GM19452 (cell line): ENCODE measurements around the gene TFAP2C.
"Not testable (repeated sequence)": the region's sequence is repeated elsewhere in the genome, so short reads cannot be mapped to it uniquely, and the experiment has no call there.

Experiments used
- ATAC-seq: cut with Tn5 transposase; IDR thresholded peaks from one replicate; pipeline ENCODE4 v1.9.1; 2021; ENCODE audit not compliant: unreplicated experiment

The TFAP2C gene

DNA sequence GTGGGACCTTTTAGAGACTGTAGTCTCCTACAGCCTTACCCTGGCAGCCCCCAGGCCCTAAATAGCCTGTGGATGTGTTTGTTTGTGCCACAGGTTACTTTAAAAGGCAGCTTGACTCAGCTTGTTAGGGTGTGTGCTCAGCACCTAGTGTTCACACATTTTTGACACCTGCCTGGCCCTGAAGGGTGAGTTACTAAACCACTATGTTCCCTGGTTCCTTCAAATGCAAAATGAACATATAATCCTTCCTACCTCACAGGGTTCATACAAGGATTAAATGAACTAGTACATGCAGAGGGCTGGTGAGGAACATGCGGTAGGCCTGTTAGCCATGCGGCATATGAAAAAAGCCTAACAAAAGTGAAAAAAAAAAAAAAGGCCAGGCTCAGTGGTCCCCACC lies 14.9 kb upstream of the TFAP2C start:
- no peak for ATAC-seq

DNA sequence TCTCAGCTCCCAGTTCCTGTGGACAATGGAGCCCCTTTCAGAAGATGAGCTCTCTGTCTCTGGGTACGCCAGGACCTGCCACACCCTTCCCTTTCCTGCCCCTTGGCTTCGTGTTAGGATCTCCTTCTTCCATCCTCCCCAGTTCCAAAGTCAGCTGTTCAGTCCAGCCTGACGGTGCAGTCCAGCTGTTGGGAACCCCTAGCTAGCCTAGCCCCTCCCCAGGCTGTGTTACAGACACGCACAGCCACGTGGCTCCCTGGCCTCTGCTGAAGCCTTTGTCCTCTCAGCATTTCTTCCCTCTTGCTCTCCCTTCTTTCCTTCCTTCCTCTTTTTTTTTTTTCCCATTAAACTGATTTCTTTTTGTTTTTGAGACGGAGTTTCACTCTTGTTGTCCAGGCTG lies 12.4 kb upstream of the TFAP2C start:
- ATAC-seq, result no peak

DNA sequence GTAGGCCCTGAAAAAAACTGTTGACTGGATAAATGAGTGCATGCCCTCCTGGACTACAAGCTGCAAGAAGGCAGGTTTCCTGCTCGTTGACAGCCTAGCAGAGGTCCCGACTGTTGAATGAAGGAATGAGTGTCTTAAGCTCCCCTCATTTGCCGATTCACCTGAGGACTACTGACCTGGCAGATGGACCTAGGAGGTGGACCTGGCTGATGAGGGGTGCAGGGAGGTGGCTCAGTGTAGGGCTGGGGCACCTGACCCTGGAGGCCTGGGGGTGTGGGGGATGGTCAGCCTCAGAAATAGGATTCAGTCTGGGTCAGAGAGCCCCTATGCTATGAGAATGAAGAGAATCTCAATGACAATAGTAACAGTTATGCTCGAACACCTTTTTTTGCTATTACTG lies 11.6 kb upstream of the TFAP2C start:
- ATAC-seq, result no peak

DNA sequence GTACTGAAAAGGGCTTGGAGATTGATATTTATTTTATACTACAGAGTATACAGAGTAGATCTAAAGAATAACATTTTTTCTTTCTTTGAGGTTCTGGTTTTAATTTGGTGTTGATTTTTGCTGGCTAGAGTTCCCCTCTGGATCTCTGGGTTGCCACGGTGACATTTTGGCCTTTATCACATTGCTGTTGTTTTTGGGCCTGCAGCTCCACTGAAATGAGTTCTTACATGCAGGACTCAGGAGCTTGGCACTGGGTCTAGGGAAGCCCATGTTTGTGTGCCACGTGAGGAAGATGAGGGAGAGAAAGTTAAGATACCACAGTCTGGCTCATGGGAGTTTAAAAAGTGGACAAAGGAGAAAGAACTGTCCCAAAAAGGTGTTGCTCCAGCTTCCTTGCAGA lies 7.4 kb upstream of the TFAP2C start:
- ATAC-seq, result no peak

DNA sequence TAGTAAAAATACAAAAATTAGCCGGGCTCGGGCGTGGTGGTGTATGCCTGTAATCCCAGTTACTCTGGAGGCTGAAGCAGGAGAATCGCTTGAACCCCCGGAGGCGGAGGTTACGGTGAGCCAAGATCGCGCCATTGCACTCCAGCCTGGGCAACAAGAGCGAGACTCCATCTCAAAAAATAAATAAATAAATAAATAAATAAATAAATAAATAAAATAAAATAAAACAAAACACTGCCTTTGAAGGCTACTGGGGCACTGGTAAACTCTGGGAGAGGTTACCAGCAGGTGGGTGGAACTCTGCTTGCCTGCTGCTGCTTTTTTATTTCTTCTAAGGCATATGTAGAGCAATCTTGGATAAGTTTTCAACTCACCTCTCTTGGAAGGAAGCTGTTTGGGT lies 5.2 kb upstream of the TFAP2C start:
- ATAC-seq, result not testable (repeated sequence)

DNA sequence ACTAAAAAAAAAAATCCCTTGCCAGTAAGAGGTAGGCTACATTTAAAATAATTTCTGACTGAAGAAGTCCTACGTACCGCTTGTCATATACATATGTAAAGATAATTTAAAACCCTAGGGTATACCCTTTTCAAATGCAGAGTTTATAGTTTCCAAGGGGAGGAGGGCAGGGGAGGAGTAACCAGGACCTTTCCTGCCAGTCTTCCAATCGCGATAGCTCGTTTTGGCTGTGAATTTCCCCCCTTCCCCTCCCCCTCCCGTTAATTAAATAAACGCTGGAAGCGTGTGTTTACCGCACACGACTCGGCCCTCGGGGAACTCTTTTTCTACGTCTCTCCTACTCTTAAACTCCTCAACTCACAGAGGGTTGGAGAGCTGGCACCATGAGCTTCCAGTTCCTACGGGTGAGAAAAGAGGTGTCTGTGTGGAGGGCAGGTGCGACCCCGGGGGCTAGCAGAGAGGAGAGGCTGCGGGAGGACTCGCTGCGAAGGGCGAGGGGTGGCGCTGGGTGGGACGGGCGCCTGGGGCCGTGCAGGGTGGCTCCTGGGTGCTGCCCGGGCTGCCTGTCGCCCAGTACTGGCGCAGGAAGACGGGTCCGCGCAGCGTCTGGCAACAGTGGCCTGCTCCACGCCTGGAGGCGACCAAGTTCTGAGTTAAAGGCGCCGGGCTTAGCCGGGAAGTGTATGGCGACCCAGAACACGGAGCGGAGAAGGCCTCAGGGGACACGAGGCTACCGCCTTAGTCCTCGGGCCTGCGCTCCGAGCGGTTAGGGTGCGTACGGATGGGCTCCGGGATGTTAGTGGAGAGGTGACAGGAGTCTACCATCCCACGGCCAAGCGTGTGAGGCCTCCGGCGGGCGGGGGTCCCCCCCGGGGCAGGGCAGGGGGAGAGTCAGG lies 4.1 kb upstream of the TFAP2C start:
- ATAC-seq, result no peak

DNA sequence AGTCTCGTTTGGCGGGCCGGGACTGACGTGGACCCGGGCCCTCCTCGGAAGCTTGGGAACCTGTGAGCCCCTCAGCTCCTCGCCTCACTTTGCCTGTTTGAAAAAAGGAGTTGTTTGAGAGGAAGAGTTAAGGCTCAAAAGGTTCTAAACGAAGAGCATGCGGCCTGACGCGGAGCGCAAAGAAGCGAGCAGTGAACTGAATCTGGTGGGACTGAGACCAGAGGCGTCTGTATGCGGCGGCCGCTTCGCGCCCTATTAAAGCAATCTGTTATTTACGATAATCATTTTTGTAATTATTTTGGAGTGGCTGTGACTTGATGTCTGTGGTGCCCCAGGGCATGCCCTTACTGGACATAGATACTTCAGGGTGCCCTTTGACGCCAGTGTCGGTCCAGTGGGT lies 3.3 kb upstream of the TFAP2C start:
- ATAC-seq, result no peak

DNA sequence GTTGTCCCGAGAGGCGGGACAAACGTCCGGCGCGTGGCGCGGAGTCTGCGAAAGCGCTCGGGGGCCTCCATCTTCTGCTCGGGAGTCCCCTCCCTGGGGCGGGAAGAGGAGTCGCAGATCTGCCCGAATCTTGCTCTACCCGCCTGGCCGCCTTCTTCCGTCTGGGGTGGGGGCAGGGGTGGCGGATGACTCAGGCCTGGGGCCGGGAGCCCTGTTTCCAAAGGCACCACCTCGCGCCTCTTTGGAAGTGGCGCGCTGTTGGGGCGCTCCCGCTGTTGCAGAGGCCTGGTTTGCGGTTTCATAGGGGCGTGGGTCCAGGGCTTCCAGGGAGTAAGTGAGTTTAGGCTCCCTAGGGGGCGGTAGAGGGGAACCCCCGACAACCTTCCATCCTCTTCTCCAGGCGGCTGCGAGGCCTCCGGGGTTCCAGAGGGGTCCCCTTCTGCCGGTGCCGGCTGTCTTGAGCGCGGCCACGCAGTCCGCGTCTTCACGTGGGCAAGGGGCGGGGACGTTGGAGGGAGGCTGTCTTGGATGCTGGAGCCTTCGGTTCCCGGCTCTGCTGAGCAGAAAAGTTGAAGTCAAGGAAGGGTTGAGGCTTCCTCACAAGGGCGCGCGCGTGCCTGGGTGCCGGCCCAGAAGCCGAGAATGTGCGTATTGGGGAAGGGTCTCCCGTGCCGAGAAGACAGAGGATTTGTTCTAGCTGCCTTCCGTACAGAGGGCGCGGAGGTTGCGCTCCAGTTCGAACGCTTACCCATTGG lies 2.6 kb upstream of the TFAP2C start:
- no peak for ATAC-seq

DNA sequence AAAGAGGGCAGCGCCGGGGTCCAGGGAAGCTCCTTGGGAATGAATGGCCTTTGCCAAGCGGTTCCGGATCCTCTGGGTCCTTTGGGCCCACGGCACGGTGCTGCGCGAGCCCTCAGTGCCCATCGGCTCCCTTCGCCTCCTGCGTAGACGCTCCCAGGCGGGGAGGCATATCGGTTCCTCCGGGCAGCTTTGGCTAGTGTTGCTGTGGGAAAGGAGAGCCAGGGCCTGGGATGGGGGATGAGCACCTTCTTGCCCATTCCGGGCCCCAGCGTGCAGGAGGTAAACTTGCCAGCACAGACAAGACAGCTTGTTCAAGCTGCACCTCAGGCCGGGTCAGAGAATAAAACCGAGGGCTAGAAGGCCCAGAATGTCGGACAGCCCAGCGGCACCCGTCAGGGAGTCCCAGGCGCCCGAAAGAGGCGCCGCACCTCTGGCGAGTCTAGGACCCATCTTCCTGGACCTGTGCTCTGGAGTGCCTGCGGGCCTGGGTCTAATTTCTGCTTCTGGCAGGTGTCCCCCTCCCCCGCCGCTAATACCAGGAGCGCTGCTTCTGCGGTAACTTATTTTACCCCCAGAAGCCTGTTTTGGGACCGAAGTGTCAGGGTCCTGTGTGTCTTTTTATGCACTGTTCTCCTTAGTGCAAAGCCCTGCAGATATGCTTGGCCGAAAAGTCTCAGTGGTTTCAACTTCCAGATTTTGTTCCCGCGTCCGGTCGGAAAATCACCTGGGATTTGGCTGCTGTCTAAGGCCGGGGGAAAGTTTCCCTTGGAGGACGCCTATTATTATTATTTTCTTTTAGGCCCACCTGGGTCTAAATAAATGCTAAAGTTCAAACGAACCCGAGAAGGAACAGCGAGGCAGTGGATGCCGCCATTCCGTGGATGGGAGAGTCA lies 1.7 kb upstream of the TFAP2C start:
- no peak for ATAC-seq

DNA sequence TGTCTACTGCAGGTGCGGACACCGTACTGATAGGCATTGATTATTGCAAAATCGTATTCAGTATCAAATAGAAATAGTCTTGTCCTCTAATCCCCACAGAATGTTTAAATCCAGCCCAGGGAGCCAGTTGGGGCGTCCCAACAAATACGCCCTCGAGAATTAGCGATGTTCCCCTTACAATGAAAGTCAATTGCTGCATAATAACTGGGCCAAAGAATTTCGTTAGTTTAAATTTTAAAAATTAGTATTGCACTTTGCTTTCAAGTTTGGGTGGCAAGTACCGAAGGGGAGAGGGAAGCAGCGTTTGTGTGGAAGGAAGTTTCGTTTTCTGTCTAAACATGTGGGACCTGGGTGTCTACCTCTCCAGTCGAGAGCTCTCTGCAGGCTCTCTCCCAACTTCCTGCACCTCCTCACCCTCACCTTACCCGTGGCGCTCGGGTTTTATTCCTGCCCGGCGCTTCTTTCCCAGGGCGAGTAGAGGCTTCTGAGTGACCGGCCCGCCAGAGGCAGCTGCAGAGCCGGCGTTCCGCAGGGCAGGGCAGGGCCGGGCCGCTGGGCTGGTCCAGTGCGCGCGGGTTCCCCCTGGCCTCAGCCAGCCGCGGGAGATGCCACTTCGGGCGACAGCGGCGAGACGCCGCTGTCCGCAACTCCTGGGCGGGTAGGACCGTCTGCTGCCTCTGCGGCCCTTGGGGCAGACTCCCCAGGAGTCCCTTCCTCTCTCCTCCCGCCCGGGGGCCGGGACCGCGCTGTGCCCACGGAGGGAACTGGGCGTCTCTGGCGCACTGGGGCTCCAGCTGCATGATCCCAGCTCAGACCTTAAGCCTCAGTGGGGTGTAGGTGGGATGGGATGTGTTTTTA lies 862 bp upstream of the TFAP2C start:
- no peak for ATAC-seq

DNA sequence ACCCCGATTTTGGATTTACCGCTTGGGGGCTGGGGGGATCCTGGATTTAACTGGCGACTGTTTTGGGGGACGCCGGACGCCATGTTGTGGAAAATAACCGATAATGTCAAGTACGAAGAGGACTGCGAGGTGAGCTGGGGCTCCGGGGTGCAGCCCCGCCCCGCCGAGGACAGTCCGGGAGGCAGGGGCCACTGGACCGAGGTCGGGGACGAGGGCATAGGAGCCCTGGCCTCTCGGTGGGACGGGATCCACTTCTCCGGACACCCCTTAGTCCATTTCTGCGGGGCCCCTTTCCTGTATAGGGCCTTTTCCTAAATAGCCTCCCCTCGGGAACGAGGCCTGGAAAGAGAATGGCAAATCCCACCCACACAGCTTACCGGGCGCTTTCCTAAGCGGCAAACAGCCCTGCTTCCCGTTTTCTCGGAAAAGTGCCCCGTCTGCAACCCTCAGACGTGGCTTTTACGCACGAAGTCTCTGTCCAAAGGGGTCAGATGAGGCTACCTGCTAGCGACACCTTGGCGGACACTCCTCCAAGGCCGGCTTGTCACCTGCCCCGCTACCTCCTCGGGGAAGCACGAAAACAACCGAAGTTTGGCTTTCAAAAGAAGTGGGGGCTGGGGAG lies 469 bp downstream of the TFAP2C start:
- ATAC-seq, result no peak

DNA sequence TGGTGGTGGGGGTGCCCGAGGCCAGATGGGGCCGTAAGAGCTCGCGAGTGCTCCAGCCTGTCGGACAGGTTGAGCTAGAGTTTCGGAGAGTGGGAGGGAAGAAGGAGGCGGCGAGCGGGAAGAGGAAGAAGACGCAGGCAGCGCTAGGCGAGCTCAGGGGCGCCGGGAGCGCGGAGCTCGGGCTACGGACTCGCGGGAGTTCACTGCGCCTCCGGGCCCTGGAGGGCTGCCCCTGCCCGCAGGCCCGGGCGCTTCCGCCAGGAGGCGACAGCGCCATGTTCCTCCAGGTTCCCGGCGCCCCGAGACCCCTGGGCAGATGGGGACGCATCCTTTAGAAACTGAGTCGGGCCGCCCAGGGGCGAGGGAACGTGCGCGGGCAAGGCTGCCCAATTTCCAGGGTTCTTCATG lies 984 bp downstream of the TFAP2C start:
- no peak for ATAC-seq

DNA sequence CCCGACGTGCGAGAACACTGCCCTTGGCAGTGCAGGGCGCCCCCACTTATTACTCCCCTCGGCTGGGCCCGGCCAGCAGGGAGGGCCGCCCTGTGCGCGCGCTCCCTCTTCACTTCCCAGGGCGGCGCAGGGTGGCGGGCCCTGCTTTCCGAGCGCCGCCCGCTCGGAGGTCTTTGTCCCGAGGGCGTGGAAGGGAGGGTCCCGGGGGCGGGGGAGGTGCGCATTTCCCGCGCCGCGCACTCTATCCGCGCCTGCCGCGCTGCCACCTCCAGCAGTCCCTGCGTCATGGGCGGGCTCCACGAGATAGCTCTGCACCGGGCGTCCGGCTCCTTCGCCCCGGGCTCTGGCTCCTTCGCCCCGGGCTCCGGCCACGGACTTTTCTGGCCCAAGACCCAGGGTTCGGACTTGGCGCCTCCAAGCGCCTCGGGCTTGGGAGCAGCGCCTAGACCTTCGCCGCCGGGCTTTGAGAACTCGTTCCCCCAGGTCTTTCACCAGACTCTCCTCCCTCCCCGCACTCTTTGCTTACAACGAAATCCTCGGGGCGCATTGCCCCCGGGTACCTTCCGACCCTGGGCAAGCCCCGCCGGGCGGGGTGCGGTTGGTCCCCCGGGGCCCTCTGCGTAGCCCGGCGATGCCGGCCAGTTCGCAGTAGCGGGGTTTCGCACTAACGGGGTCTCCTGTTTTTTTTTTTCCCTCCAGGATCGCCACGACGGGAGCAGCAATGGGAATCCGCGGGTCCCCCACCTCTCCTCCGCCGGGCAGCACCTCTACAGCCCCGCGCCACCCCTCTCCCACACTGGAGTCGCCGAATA lies 1.6 kb downstream of the TFAP2C start:
- no peak for ATAC-seq

DNA sequence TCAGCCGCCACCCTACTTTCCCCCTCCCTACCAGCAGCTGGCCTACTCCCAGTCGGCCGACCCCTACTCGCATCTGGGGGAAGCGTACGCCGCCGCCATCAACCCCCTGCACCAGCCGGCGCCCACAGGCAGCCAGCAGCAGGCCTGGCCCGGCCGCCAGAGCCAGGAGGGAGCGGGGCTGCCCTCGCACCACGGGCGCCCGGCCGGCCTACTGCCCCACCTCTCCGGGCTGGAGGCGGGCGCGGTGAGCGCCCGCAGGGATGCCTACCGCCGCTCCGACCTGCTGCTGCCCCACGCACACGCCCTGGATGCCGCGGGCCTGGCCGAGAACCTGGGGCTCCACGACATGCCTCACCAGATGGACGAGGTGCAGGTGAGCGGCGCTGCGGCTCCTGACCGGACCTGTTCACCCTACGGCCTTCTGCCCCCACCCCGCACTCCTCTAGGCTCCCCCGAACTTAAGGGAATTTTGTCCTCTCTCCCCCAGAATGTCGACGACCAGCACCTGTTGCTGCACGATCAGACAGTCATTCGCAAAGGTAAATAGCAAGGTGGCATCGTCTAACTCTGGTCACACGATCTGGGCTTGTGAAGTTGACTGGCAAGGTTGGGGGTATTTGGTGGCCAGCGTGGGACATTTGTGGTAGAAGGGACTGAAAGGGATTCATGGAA lies 2.3 kb downstream of the TFAP2C start:
- ATAC-seq, result no peak

DNA sequence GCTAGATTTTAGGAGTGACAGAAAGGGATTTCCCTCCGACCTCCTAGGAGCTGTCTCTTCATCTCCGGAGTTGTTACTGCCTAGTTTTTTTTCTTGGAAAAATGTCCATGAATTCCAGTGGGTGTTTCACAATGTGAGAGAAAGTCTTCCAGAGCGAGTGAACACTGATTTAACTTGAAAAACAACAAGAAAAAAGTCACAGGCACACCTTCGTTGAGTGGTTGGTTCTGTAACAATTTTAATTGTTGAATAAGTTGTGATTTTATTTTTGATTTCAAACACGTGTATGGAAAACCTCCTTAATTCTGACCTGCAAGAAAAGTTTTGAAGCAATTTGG lies 2.9 kb downstream of the TFAP2C start:
- ATAC-seq, result no peak

DNA sequence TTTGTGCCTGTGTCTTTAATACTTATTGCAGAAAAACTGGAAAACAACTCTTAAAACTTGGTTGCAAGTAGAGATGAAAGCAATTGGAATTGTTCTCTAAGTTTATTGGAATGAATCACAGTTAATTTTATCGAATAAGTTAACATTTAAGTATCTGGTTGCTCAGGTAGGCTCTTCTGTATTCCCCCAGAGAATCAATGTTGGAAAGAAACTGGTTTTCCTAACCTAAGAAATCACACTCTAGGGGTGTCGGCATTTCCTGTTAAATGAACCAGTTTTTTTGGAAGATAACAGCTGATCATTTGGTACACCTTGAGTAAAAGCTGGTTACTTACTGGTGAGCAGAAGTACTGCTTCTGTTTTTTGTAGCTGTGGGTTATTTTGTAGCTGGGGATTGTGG lies 5.2 kb downstream of the TFAP2C start:
- no peak for ATAC-seq

DNA sequence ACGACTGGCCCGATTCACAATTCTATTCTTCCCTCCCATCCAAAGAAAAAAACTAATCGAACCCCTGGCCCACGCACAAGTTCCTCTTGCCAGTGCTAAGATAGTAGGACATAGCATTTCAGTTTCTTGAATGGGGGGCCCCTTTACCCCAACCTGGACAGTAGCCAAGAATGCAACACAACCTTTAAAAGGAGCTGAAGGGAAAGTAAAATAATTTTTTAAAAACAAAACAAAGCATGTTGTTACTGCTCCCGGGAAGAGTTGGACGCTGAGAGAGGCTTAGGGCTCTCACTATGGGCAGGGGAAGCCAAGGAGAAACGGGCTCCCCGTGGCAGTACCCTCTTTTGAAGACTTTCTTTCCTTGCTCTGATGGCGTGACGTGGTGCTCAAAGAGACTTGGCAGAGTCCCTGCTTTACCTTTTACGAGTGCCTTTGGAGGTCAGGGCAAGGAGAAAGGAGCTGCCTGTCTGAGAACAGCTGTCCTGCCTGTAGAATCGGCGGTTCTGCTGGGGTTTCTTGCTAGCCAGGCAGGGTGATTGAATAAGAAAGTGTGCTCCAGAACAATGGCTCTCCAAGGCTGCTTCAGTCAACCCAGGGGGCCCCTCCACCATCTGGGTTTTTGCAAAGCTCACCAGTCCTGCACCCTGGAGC lies 5.8 kb downstream of the TFAP2C start:
- ATAC-seq, result no peak

DNA sequence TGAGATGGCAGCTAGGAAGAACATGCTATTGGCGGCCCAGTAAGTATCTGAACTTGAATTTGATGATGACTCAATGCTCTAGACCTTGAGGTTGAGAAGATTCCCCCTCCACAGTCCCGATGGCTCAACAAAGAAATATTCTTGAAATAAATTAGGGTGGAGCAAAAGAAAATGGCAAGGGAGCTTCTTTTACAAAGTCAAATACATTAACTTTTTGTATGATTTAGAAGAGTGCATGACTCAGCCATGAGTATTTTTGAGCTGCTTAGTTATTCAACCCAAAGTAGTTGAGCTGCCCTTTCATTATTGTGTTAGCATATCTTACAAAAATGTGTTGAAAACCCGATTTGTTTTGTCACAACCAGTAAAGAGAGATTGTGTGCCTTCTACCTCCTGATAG lies 7.6 kb downstream of the TFAP2C start:
- no peak for ATAC-seq
